ENCODE data around the gene PCIF1. TPM values are rescaled to one million over a fixed set of nuclear protein-coding genes. Genes with fewer than 3 reads are reported as not detected.
A peak's percentile ranks its signal among the peaks of the same experiment; 100 is the strongest.
"Not testable (repeated sequence)": the region's sequence is repeated elsewhere in the genome, so short reads cannot be mapped to it uniquely, and the experiment has no call there.

The PCIF1 gene
- total RNA-seq, 1 donor from 2014 or later, result 43.1 TPM

- Histone ChIP-seq H3K27ac (no peak overlapping the region), H3K4me1 (no peaks in the 10 kb centered on the region), H3K27me3 (no peaks in the 10 kb centered on the region), H3K4me3 (no peak overlapping the region), H3K36me3 (peaks cover 89% of the 10 kb centered on the region), H3K9me3 (no peaks in the 10 kb centered on the region)
- ATAC-seq, result no peak
- intact Hi-C loops (cut with DNase I), result no loop called here
- TF ChIP-seq, protein P1, sequence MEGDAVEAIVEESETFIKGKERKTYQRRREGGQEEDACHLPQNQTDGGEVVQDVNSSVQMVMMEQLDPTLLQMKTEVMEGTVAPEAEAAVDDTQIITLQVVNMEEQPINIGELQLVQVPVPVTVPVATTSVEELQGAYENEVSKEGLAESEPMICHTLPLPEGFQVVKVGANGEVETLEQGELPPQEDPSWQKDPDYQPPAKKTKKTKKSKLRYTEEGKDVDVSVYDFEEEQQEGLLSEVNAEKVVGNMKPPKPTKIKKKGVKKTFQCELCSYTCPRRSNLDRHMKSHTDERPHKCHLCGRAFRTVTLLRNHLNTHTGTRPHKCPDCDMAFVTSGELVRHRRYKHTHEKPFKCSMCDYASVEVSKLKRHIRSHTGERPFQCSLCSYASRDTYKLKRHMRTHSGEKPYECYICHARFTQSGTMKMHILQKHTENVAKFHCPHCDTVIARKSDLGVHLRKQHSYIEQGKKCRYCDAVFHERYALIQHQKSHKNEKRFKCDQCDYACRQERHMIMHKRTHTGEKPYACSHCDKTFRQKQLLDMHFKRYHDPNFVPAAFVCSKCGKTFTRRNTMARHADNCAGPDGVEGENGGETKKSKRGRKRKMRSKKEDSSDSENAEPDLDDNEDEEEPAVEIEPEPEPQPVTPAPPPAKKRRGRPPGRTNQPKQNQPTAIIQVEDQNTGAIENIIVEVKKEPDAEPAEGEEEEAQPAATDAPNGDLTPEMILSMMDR (IDR thresholded peaks at IDR 0.05), result no peak
- no peak for DNase-seq
Observed at GRCh38 chr20:45953672-45954071, 19.2 kb downstream of the PCIF1 start.

DNA sequence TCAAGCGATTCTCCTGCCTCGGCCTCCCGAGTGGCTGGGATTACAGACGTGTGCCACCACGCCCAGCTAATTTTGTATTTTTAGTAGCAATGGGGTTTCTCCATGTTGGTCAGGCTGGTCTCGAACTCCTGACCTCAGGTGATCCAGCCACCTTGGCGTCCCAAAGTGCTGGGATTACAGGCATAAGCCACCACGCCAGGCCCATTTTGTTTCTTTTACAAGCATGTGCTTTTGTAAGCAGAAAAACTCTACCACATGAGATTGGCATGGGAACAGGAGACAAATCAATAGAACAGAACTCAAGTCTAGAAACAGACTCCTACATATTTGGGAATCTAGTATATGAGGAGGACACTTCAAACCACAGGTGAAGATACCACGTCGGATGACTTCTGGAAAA is 21.8 kb downstream of the PCIF1 start:
- H3K27ac ChIP-seq; H3K27me3 ChIP-seq; ATAC-seq; H3K4me3 ChIP-seq; H3K4me1 ChIP-seq; H3K9me3 ChIP-seq; intact Hi-C loops (cut with DNase I): not testable (repeated sequence)
- H3K36me3 ChIP-seq, result peaks cover 91% of the 10 kb centered on the region
- peak; percentile 4 for DNase-seq

DNA sequence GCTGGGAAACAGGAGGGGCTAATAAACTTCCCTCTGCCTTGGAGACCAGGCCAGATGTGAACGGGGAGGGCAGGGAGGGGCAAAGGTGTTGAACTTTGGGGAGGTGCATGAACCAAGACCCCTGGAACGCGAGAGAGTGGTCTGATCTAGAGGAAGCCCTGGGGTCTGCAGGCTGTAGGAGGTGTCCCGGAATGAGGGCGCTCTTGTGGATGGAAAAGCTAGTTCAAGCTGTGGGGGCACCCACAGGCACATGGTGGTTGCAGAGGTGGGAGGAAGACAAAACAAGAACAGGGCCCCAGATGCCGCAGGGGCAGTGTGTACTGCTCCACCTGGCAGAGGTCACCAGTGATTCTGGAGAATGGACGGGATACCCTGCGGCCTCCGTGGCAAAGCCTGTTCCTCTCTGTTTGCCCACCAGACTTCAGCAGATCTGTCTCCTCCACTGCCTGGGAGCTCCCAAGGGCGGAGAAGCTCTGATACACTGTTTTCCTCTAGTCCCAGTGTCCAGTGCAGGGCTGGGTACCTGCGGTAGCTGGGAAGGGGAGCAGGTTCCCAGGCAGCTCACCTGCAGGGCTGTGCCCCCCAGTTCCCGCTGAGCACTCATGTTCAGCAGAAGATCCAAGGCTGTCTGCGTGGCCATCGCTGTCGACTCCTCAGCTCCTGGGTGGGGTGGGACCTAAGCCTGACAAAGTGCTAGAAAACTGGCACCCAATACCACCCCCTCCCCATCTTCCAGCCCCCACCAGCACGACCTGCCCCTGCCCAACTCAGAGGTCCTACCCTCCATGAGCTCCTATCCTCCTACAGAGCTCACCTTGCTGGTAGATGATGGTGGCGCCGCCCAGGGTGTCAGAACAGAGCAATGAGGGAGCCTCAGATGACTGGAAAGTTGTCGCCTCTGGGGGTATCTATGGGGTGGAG is 22.8 kb downstream of the PCIF1 start:
- DNase-seq, result peak; percentile 63
- peaks cover 91% of the 10 kb centered on the region for H3K36me3 ChIP-seq
- H3K4me1 ChIP-seq, result no peaks in the 10 kb centered on the region
- no peak overlapping the region for H3K4me3 ChIP-seq
- H3K27me3 ChIP-seq, result no peaks in the 10 kb centered on the region
- intact Hi-C loops (cut with DNase I), result no loop called here
- TF ChIP-seq, protein P1 (IDR thresholded peaks at IDR 0.05), result no peak
- no peaks in the 10 kb centered on the region for H3K9me3 ChIP-seq
- H3K27ac ChIP-seq, result no peak overlapping the region
- ATAC-seq, result no peak

DNA sequence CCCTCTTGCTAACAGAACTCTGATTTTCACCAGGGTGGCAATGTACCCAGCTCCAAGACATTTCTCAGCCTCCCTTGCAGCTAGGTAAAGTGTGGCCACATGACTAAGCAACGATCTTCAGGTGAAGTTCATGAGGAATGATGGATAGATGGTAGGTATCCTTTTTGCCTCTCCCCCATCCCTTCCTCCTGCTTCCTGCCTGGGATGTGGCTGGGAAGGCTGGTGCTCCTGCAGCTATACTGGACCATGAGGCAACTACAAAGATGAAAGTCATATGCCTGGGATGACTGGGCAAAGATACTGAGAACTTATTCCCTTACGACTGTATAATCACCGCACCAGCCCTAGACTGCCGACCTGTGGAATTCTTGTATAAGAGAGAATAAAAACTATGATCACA is 24.1 kb downstream of the PCIF1 start:
- Histone ChIP-seq H3K27ac (no peak overlapping the region), H3K4me1 (no peaks in the 10 kb centered on the region), H3K36me3 (peaks cover 90% of the 10 kb centered on the region), H3K9me3 (no peaks in the 10 kb centered on the region), H3K4me3 (no peak overlapping the region), H3K27me3 (no peaks in the 10 kb centered on the region)
- ATAC-seq (no peak), DNase-seq (peak; percentile 5)
- TF ChIP-seq, protein P1 (IDR thresholded peaks at IDR 0.05), result no peak
- intact Hi-C loops (cut with DNase I), result no loop called here

DNA sequence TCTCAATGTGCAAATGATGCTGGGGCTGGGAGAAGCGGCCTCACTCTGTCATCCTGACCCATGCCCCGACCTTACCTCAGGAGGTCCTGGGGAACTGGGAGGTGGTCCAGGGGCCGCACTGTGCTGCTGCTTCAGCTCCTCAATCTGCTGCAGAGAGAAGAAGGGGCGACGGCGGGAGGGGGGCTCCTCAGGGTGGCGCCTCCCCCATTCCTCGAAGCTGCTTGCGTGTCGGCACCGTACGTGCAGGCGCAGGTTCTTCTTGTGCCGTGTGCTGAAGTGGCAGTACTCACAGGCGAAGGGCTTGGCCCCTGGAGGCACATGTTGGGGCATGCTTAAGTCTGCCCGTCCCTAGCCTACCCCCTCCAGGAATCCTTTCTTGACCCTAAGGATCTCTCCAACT is 24.6 kb downstream of the PCIF1 start:
- ATAC-seq (no peak), DNase-seq (peak; percentile 63)
- Histone ChIP-seq H3K4me1 (no peaks in the 10 kb centered on the region), H3K9me3 (no peaks in the 10 kb centered on the region), H3K27me3 (no peaks in the 10 kb centered on the region), H3K4me3 (no peak overlapping the region), H3K27ac (no peak overlapping the region), H3K36me3 (peaks cover 90% of the 10 kb centered on the region)
- intact Hi-C loops (cut with DNase I), result no loop called here
- TF ChIP-seq, protein P1 (IDR thresholded peaks at IDR 0.05), result no peak

DNA sequence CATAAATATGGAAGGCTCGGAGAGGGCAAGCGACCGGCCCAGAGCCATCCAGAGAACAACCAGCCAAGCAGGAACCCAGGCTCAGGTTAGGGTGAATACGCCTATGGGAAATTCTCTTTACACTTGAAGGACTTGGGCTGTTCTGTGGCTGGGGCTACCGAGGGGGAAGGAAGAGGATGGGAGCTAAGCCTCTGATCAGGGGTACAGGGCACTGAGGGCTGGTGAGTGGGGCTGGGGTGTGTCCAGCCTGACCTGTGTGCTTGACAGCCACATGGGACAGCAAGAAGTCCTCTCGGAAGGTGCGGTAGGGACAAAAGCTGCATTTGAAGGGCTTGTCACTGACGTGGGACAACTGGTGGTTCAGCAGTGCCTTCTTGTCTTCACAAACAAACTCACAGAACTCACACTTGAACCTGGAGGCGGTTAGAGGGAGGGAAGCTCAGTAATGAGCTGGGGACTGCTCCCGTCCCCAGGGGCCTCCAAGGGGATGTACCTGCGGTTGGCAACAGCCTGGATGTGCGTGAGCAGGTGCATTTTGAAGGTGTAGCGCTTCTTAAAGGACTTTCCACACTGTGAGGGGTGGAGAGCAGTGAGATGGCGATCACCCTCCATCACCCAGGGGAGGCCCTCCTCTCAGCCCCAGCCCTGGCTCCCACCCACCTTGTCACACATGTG is 25.6 kb downstream of the PCIF1 start:
- TF ChIP-seq, protein P1 (IDR thresholded peaks at IDR 0.05), result no peak
- ATAC-seq (no peak), DNase-seq (peak; percentile 41)
- H3K27ac ChIP-seq, result no peak overlapping the region
- peaks cover 94% of the 10 kb centered on the region for H3K36me3 ChIP-seq
- H3K27me3 ChIP-seq, result no peaks in the 10 kb centered on the region
- intact Hi-C loops (cut with DNase I), result no loop called here
- H3K4me3 ChIP-seq, result no peak overlapping the region
- no peaks in the 10 kb centered on the region for H3K4me1 ChIP-seq
- H3K9me3 ChIP-seq, result no peaks in the 10 kb centered on the region
